HTR-8/SVneo (cell line): Measurements from ENCODE around the gene ITGB6.
"Not testable (repeated sequence)": the region's sequence is repeated elsewhere in the genome, so short reads cannot be mapped to it uniquely, and the experiment has no call there.

ENCODE experiments used
- DNase-seq: peaks from one replicate; pipeline ENCODE4 v3.0.0; 2011; ENCODE audit warnings: low spot score, mixed read lengths; ENCODE audit not compliant: insufficient read length
- FAIRE-seq: peaks from 2 replicates; lab custom pipeline; 2011; peaks lifted over from hg19 to GRCh38; lab: Jason Lieb, UNC

Gene ITGB6

DNA sequence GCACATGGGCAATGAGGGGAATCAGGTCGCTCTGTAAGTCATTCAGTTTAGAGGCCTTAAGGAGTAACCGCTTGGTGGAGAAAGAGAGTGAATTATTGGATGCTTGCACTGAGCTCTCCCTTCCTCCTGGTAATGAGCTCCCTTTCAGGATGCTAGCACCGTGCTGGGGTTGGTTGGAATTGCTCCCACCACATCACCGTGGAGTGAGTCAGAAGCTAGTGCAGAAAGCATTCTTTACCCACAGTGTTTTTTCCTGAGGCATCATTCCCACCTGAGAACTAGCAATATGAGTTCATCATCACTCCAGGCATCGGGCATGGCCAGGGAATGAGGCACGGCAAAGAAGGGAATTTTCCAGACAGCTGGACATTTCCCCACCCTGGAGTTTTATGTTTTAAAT, 57.6 kb downstream of the ITGB6 start:
- DNase-seq, result no peak
- no peak for FAIRE-seq

- FAIRE-seq (no peak), DNase-seq (no peak)
Measured at GRCh38 chr2:160141912-160142311, 58.2 kb downstream of the ITGB6 start.

DNA sequence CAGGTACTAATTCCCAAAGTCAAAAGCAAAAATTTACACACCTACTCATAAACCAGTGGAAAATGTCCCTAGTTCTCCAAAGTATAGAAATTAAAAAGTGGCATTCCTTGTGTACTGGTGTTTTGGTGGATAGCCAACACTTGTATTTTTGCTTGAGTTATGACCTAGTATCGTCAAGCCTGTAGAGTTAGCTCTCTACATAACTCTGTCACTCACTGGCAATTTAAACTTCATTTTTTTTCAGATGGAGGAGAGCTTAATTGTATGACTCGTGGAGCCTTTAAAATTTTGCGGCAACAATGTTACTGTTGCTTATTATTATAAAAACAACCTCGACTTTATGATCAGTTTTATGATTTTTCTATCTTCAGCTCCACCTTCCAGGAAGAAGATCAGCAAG, 58.7 kb downstream of the ITGB6 start:
- FAIRE-seq (no peak), DNase-seq (no peak)

DNA sequence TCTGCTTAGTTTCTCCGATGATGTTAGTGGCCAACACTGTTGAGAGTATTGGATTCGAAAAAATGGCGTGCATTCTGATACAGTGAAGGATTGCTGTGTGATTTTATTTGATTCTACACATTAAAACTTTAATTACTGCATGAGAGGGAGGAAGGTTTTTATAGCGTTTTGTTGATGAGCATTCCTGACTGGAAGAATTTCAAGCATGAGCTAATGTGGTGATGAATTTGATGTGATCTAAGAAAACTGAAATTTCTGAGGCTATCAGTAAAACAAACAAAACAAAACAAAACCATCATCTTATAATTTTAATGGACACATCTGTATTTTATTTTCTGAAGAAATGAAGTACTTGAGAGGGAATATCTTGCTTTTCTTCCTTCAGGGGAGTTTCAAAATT, 59.6 kb downstream of the ITGB6 start:
- DNase-seq, result no peak

DNA sequence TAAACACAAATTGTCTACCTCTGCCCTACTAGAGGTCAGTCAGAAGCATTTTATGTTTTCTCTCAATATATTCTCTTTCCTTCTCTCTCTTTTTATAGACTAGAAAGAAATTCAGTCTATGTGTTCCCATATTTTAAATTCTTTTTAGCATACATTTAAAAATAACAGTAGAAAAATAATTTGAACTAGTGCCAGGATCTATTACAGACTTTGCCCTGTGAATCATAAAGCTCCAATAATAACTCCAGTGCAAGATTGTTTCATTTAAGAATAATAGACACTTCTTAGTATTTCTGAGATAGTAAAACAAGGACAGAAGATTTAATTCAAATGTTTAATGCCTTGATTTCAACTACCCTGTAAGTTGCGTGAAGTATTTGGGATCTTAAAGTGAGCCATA, 60.1 kb downstream of the ITGB6 start:
- DNase-seq (no peak), FAIRE-seq (no peak)

More for the DNA sequence above, 59.6 kb downstream of the ITGB6 start:
- no peak for FAIRE-seq

DNA sequence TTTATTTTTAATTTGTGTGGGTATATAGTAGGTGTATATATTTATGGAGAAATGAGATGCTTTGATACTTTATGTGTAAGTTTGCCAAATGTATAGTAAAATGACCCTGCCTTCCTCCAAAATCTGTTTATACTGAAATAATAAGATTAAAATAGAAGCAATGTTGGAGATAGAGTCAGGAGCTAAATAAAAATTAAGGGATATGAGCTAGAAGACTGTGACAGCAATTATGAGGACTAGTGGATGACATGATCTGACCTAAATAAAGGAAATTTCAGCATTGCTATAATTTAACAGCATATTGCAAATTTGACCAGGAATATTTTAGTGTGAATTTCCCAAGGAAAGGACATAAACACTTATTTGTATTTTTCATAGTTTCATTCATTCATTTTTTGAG, 60.7 kb downstream of the ITGB6 start:
- FAIRE-seq, result no peak

DNA sequence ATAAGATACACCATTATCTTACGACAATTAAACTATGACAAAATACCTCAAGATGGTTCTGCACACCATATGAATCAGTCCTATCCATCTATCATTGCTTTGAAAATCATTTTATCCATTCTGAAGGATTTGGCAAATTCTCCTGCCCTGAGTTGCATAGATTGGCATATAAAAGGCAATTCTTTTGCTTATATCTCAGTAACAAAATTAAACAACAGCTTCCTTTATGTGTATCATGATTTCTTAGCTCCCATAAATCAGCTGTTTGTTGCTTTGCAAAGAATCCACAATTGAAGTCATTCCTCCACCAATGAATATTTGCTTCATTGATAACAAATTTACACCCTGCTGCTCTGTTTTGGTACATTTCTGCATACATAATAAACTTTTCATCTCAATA, 61.7 kb downstream of the ITGB6 start:
- no peak for FAIRE-seq
- DNase-seq, result no peak

More for the DNA sequence above, 60.7 kb downstream of the ITGB6 start:
- no peak for DNase-seq

- no peak for FAIRE-seq
Measured at GRCh38 chr2:160137464-160137863, 62.6 kb downstream of the ITGB6 start.

DNA sequence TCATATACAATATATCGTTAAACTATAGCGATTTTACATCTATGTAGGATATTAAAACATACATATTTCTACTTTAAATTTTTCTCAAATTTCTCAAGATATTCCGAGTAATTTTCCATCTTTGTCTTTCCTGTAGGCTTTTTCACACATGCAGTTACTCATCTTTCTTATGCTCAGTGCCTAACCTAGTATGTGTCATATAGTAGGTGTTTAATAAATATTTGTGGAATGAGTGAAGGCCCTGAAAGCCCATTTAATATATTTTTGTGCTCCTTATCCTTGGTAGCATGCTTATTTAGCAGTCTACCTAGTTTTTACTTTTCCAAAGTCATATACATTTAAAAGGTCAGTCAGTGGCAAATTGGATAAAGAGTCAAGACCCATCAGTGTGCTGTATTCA, 67.3 kb downstream of the ITGB6 start:
- no peak for FAIRE-seq

More at GRCh38 chr2:160137464-160137863, 62.6 kb downstream of the ITGB6 start:
- no peak for DNase-seq

DNA sequence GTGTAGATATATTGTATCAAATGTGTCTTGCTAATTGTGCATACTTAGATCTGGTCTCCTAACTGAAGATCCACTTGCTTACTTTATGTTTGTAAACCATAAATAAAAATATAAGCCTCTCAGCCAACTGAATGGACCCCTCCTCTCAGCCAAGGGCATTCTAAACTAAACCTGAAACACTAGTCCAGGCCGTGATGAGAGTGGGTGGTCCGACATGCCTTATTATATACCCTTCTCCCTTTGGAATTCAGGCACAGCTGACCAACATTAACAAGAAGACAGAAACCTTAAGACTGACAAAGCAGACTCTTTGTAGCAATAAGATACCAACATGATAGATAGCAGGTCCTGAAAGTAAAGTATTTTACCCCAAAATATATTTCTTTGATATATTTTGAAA, 73.3 kb downstream of the ITGB6 start:
- no peak for FAIRE-seq
- no peak for DNase-seq

More for the DNA sequence above, 67.3 kb downstream of the ITGB6 start:
- DNase-seq, result no peak

- DNase-seq (no peak), FAIRE-seq (no peak)
Measured at GRCh38 chr2:160126315-160126714, 73.8 kb downstream of the ITGB6 start.

DNA sequence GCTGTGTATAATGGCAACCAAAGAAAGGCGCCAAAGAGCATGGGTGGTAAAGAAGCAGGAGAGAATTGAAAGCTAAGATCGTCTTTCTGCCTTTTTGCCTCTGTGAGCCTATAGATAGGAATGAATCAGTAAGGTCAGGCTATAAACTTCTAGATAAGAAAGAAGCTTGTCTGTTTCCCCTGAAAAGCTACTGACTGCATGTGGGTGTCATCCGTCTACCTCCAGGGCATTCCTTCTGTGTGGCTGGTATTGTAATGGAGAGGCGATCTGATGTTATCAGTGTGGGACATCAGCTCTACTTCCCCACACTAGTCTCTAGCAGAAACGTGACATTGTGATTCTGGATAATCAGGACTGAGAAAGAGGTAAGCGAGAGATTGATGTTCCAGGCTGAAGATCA, 74.2 kb downstream of the ITGB6 start:
- no peak for FAIRE-seq
- no peak for DNase-seq

DNA sequence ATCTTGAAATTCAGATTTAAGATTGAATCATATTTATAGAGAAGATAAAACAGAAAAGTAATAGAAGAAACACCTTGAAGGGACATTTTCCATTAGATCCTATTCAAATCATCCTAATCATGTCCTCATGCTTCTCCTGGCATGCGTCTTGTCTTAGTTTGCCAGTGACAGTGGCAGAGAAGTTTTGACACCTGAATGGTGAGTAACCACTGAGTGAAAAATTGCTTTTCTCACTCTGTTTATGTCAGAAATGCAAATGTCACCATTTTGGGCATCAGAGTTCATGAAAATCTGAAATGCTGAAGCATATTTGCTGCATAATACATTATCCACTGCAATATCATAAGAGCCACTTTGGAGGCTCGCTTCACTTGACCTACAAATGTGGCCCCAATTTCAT, 74.7 kb downstream of the ITGB6 start:
- DNase-seq (no peak), FAIRE-seq (no peak)

DNA sequence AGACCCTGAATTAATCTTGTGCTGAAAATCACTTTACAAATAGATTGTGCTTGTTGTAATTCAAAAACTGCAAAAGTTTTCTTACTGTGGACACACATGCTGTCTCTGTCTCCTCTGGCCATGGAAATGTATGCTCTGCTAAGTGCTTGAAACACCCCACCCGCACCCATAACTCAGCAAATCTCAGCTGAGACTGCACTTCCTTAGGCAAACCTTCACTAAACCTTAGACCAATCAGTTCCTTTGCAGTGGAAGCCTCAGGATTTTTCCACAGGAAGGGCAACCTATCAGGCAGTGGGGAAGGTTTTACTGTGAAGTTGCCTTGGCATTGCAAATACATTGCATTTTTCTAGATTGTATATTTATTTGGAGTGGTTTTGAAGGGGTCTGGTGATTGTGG, 75.5 kb downstream of the ITGB6 start:
- DNase-seq, result no peak
- FAIRE-seq, result no peak

- not testable (repeated sequence) for DNase-seq, FAIRE-seq
Measured at GRCh38 chr2:160114721-160115120, 85.4 kb downstream of the ITGB6 start.

- DNase-seq, result no peak
- no peak for FAIRE-seq
Measured at GRCh38 chr2:160114020-160114419, 86.1 kb downstream of the ITGB6 start.

GRCh38 chr2:160111951-160112798, 87.9 kb downstream of the ITGB6 start:
- DNase-seq (no peak), FAIRE-seq (no peak)

- DNase-seq, result no peak
- FAIRE-seq, result no peak
Measured at GRCh38 chr2:160110674-160111239, 89.3 kb downstream of the ITGB6 start.

GRCh38 chr2:160109939-160110673, 90.0 kb downstream of the ITGB6 start:
- DNase-seq (peak; percentile 64), FAIRE-seq (peak; percentile 20)

DNA sequence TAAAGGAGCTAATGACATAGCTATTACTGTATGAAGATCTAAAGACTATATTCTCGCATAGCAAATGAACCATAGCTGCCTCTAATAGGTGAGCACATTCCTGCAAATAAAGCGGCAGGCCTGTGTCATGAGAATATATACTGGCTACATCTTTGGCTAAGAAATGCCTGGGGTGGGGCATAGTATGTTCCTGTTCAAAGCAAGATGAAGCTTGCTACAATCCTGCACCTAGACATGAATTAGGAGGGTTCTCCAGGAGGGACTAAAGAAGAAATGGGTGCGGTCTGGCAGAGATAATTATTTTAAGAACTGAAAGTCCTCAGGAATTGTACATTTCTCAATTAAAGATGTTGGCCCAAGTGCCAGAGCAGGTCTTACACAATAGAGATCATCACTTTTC, 90.8 kb downstream of the ITGB6 start:
- DNase-seq (no peak), FAIRE-seq (no peak)

DNA sequence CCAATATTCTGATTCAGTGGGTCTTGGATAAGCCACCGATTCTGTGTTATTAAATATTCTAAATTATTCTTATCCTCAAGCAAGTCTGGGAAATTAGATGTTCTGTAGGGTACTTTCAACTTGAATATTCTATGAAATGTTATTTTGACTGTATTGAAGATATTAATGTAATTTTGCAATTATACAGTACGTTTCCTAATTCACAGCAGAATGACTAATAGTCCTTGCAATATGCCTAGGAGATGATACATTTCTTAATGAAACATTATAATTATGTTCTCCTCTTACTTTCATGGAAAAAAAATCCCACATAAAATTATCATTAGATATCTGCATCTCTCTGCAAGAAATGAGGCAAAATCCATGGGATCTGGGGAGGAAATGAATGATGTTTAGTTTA, 91.4 kb downstream of the ITGB6 start:
- FAIRE-seq, result no peak
- DNase-seq, result no peak
